GM23338 (cell line): Measurements from ENCODE around the gene FAT3. TPM values are rescaled to one million over a fixed set of nuclear protein-coding genes. Genes with fewer than 3 reads are reported as not detected.

Experiments
- ATAC-seq: fragments of 200-7000 bp; cut with Tn5 transposase; 3 replicates; pipeline ENCODE4 v1.9.1; 2020
- DNase-seq: peaks from one replicate; pipeline ENCODE4 v3.0.0-alpha.2; 2015; ENCODE audit warnings: low spot score
- H2AFZ ChIP-seq: fragments of 200-600 bp; sonication (generic); 2 replicates; pipeline ENCODE4 v1.8.0; 2016; ENCODE audit warnings: antibody characterized with exemption, mild to moderate bottlenecking, moderate library complexity
- H3F3A ChIP-seq: fragments of 200-600 bp; sonication (generic); replicated peaks from 2 replicates; pipeline ENCODE4 v1.8.0; 2017; ENCODE audit warnings: antibody characterized with exemption, mixed run types, low read depth
- H3K27ac ChIP-seq: fragments of 200-600 bp; sonication (generic); 2 replicates; pipeline ENCODE4 v1.6.1; 2016; ENCODE audit warnings: low read depth
- H3K27me3 ChIP-seq: fragments of 200-600 bp; sonication (generic); 2 replicates; pipeline ENCODE4 v1.8.0; 2016; ENCODE audit warnings: mild to moderate bottlenecking, mixed run types, moderate library complexity; ENCODE audit not compliant: insufficient read depth
- H3K36me3 ChIP-seq: fragments of 200-600 bp; sonication (generic); 2 replicates; pipeline ENCODE4 v1.8.0; 2016; ENCODE audit warnings: mild to moderate bottlenecking; ENCODE audit not compliant: insufficient read depth
- H3K4me1 ChIP-seq: fragments of 200-600 bp; sonication (generic); 2 replicates; pipeline ENCODE4 v1.8.0; 2016; ENCODE audit warnings: mild to moderate bottlenecking, moderate library complexity; ENCODE audit not compliant: insufficient read depth
- H3K4me2 ChIP-seq: fragments of 200-600 bp; sonication (generic); 2 replicates; pipeline ENCODE4 v1.7.1; 2017; ENCODE audit warnings: mixed run types
- H3K4me3 ChIP-seq: fragments of 200-600 bp; sonication (generic); 2 replicates; pipeline ENCODE4 v1.6.1; 2016; ENCODE audit warnings: mixed run types
- H3K79me2 ChIP-seq: fragments of 200-600 bp; sonication (generic); replicated peaks from 2 replicates; pipeline ENCODE4 v1.8.0; 2017; ENCODE audit warnings: mild to moderate bottlenecking; ENCODE audit not compliant: insufficient read depth
- H3K9me2 ChIP-seq: fragments of 200-600 bp; sonication (generic); 2 replicates; pipeline ENCODE4 v1.8.0; 2017; ENCODE audit not compliant: insufficient read depth
- H4K20me1 ChIP-seq: fragments of 200-600 bp; sonication (generic); replicated peaks from 2 replicates; pipeline ENCODE4 v1.8.0; 2017; ENCODE audit warnings: mild to moderate bottlenecking; ENCODE audit not compliant: insufficient read depth
- H3K27ac Mint-ChIP-seq: 2 replicates; pipeline ENCODE4 v1.8.0; 2020; ENCODE audit warnings: inconsistent platforms, mild to moderate bottlenecking, moderate library complexity, mixed read lengths
- H3K27me3 Mint-ChIP-seq: 3 replicates; pipeline ENCODE4 v1.8.0; 2022; ENCODE audit warnings: low read depth, mild to moderate bottlenecking, moderate library complexity, mixed read lengths, inconsistent platforms; ENCODE audit not compliant: insufficient read depth, poor library complexity
- H3K36me3 Mint-ChIP-seq: 3 replicates; pipeline ENCODE4 v1.8.0; 2021; ENCODE audit warnings: low read depth, mild to moderate bottlenecking, inconsistent platforms, moderate library complexity, mixed read lengths
- H3K4me1 Mint-ChIP-seq: 3 replicates; pipeline ENCODE4 v1.8.0; 2020; ENCODE audit warnings: mild to moderate bottlenecking, inconsistent platforms, mixed read lengths
- H3K4me3 Mint-ChIP-seq: 3 replicates; pipeline ENCODE4 v1.8.0; 2021; ENCODE audit warnings: moderate library complexity, mild to moderate bottlenecking, inconsistent platforms, mixed read lengths
- H3K9me3 Mint-ChIP-seq: 3 replicates; pipeline ENCODE4 v1.8.0; 2020; ENCODE audit warnings: moderate library complexity, mild to moderate bottlenecking, inconsistent platforms, mixed read lengths
- EZH2 ChIP-seq: fragments of 200-600 bp; sonication (generic); IDR thresholded peaks from one replicate; pipeline ENCODE4 v1.8.0; 2017; ENCODE audit warnings: antibody characterized with exemption, mild to moderate bottlenecking, low read depth; ENCODE audit not compliant: unreplicated experiment
- EZH2phosphoT487 ChIP-seq: fragments of 200-600 bp; sonication (generic); IDR thresholded peaks from one replicate; pipeline ENCODE4 v1.8.1; 2018; ENCODE audit warnings: antibody characterized with exemption; ENCODE audit not compliant: unreplicated experiment
- NANOG ChIP-seq: IDR thresholded peaks from 2 replicates; pipeline ENCODE4 v1.6.1; 2016; ENCODE audit warnings: antibody characterized with exemption, borderline replicate concordance
- POLR2AphosphoS5 ChIP-seq: IDR thresholded peaks from 2 replicates; pipeline ENCODE4 v1.6.1; 2016; ENCODE audit warnings: antibody characterized with exemption, low read depth
- ZNF331 ChIP-seq: fragments of 250-450 bp; sonication (Bioruptor Pico); IDR thresholded peaks from 2 replicates; pipeline ENCODE4 v1.5.0; 2020; ENCODE audit warnings: low read depth, mild to moderate bottlenecking, moderate library complexity
- polyA plus RNA-seq: library from polyadenylated mRNA; unstranded; fragments of >200 nt; fragmentation: Nextera tagmentation; extraction: Ambion mirVana; gene quantifications from 2 replicates; pipeline ENCODE4 v1.2.1, GENCODE V29; 2016
- total RNA-seq: library from RNA; depleted of rRNA; stranded (reverse); fragments of >200 nt; shearing (Covaris generic); gene quantifications from 2 replicates; pipeline ENCODE4 v1.2.3, GENCODE V29; 2014
- TF ChIP-seq, protein P1 (sequence below): fragments of 250-450 bp; sonication (Bioruptor Pico); IDR thresholded peaks from 2 replicates; pipeline ENCODE4 v1.5.0; 2020; ENCODE audit warnings: mild to moderate bottlenecking, moderate library complexity
- TF ChIP-seq, protein P2 (sequence below), 2 experiments: fragments of 200-600 bp in 1 of 2; sonication (generic) in 1 of 2; conservative IDR thresholded peaks; 2 replicates each; pipeline versions ENCODE4 v1.5.1 to v1.6.1; 2016 to 2017; ENCODE audit warnings: antibody characterized with exemption in 2 of 2, low read depth in 2 of 2, mild to moderate bottlenecking in 2 of 2, moderate library complexity in 1 of 2

FAT3 gene
- total and polyA plus RNA-seq, 2 experiments from 2014 or later = 9.0 to 78.0 TPM

DNA sequence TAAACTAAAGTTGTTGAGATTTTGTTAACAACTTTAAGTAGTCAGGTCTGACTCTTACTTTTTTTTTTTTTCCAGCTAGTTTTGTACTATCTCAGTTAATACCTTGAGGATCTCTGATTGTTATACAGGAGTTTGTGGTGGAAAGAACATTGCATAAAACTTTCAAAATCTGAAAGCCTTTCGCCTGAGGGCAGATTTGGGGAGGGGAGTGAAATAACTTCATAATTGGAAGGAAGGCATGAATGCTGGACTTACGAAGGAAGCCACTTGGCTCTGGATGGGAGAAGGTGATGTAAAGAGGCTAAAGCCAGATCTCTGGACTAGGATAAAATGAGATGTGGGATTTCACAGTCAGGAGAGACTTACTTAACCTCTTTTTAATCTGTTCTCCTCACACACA lies 18.2 kb upstream of the FAT3 start (continued):
- TF ChIP-seq, protein P1, sequence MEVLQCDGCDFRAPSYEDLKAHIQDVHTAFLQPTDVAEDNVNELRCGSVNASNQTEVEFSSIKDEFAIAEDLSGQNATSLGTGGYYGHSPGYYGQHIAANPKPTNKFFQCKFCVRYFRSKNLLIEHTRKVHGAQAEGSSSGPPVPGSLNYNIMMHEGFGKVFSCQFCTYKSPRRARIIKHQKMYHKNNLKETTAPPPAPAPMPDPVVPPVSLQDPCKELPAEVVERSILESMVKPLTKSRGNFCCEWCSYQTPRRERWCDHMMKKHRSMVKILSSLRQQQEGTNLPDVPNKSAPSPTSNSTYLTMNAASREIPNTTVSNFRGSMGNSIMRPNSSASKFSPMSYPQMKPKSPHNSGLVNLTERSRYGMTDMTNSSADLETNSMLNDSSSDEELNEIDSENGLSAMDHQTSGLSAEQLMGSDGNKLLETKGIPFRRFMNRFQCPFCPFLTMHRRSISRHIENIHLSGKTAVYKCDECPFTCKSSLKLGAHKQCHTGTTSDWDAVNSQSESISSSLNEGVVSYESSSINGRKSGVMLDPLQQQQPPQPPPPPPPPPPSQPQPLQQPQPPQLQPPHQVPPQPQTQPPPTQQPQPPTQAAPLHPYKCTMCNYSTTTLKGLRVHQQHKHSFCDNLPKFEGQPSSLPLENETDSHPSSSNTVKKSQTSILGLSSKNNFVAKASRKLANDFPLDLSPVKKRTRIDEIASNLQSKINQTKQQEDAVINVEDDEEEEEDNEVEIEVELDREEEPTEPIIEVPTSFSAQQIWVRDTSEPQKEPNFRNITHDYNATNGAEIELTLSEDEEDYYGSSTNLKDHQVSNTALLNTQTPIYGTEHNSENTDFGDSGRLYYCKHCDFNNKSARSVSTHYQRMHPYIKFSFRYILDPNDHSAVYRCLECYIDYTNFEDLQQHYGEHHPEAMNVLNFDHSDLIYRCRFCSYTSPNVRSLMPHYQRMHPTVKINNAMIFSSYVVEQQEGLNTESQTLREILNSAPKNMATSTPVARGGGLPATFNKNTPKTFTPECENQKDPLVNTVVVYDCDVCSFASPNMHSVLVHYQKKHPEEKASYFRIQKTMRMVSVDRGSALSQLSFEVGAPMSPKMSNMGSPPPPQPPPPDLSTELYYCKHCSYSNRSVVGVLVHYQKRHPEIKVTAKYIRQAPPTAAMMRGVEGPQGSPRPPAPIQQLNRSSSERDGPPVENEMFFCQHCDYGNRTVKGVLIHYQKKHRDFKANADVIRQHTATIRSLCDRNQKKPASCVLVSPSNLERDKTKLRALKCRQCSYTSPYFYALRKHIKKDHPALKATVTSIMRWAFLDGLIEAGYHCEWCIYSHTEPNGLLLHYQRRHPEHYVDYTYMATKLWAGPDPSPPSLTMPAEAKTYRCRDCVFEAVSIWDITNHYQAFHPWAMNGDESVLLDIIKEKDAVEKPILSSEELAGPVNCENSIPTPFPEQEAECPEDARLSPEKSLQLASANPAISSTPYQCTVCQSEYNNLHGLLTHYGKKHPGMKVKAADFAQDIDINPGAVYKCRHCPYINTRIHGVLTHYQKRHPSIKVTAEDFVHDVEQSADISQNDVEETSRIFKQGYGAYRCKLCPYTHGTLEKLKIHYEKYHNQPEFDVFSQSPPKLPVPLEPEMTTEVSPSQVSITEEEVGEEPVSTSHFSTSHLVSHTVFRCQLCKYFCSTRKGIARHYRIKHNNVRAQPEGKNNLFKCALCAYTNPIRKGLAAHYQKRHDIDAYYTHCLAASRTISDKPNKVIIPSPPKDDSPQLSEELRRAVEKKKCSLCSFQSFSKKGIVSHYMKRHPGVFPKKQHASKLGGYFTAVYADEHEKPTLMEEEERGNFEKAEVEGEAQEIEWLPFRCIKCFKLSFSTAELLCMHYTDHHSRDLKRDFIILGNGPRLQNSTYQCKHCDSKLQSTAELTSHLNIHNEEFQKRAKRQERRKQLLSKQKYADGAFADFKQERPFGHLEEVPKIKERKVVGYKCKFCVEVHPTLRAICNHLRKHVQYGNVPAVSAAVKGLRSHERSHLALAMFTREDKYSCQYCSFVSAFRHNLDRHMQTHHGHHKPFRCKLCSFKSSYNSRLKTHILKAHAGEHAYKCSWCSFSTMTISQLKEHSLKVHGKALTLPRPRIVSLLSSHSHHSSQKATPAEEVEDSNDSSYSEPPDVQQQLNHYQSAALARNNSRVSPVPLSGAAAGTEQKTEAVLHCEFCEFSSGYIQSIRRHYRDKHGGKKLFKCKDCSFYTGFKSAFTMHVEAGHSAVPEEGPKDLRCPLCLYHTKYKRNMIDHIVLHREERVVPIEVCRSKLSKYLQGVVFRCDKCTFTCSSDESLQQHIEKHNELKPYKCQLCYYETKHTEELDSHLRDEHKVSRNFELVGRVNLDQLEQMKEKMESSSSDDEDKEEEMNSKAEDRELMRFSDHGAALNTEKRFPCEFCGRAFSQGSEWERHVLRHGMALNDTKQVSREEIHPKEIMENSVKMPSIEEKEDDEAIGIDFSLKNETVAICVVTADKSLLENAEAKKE = no peak
- TF ChIP-seq NANOG = no peak
- no peak for TF ChIP-seq EZH2phosphoT487
- no peak for TF ChIP-seq POLR2AphosphoS5
- TF ChIP-seq ZNF331 (CRISPR knock-in tag) = no peak

DNA sequence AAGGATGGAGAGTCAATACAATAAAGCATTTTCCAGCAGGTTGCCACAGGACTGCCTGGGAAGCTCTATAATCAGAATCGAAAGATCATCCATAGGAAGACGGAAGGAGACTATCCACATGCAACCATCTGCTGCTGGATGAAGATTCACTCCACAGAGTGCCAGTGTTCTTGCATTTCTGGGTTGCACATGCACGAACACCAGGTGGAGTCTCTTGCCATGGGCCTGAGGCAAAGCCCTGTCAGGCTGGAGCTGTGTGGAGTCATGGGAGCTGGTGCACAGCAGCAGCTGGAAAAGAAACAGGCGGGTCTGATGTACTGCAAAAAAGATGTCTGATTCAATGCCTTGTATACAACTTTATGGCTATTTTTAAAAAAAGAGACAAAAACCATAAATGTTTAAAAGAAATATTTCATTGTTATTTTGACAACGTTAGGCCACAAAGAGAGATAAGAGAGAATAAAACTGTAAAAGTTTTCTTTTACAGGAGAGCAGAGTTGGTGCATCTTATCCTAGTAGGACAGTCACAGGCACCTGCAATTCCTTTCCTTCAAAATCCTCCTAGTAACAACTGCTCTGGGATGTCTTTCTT lies 12.9 kb upstream of the FAT3 start:
- Histone ChIP-seq H3K79me2 (no peaks in the 10 kb centered on the region), H3K4me1 (peaks cover 62% of the 10 kb centered on the region), H4K20me1 (no peaks in the 10 kb centered on the region), H3K27me3 (no peaks in the 10 kb centered on the region), H3K27ac (no peak overlapping the region), H3F3A (no peaks in the 10 kb centered on the region; the same call in 1 of the 2 replicates), H2AFZ (no peak overlapping the region), H3K36me3 (no peaks in the 10 kb centered on the region), H3K4me3 (no peak overlapping the region), H3K4me2 (no peak overlapping the region), H3K9me2 (no peaks in the 10 kb centered on the region)
- Mint-ChIP-seq H3K4me3 (no peak overlapping the region), H3K27ac (no peak overlapping the region), H3K4me1 (peaks cover 65% of the 10 kb centered on the region), H3K27me3 (peaks cover under 1% of the 10 kb centered on the region), H3K36me3 (no peaks in the 10 kb centered on the region), H3K9me3 (no peaks in the 10 kb centered on the region)
- TF ChIP-seq, protein P2, sequence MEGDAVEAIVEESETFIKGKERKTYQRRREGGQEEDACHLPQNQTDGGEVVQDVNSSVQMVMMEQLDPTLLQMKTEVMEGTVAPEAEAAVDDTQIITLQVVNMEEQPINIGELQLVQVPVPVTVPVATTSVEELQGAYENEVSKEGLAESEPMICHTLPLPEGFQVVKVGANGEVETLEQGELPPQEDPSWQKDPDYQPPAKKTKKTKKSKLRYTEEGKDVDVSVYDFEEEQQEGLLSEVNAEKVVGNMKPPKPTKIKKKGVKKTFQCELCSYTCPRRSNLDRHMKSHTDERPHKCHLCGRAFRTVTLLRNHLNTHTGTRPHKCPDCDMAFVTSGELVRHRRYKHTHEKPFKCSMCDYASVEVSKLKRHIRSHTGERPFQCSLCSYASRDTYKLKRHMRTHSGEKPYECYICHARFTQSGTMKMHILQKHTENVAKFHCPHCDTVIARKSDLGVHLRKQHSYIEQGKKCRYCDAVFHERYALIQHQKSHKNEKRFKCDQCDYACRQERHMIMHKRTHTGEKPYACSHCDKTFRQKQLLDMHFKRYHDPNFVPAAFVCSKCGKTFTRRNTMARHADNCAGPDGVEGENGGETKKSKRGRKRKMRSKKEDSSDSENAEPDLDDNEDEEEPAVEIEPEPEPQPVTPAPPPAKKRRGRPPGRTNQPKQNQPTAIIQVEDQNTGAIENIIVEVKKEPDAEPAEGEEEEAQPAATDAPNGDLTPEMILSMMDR (conservative IDR thresholded peaks at IDR 0.05; ENCODE audit: low read depth in 2 of 2) = peak; percentile 47 to 82
- no peak for TF ChIP-seq EZH2
- peak; percentile 63 for DNase-seq
- ATAC-seq = peak; percentile 93
